Central memory CD8-positive, alpha-beta T cell (primary cell): ENCODE data around the gene ZCCHC7.
"Not testable (repeated sequence)": the region's sequence is repeated elsewhere in the genome, so short reads cannot be mapped to it uniquely, and the experiment has no call there.

Experiments
- ATAC-seq: fragments of 150-1000 bp; cut with Tn5 transposase; replicated peaks from 2 replicates; pipeline ENCODE4 v1.10.0; 2022; ENCODE audit warnings: mild to moderate bottlenecking, moderate FRiP score, moderate number of reproducible peaks; ENCODE audit not compliant: poor library complexity, severe bottlenecking; ENCODE audit errors: extremely low read depth
- DNase-seq, 2 donors: peaks; one replicate each; pipeline ENCODE4 v3.0.0; 2021; ENCODE audit warnings: low spot score in 2 of 2
- H3K27ac Mint-ChIP-seq: one replicate; pipeline ENCODE4 v1.8.0; 2022; ENCODE audit warnings: low read depth, mild to moderate bottlenecking, moderate library complexity, mixed read lengths
- H3K27me3 Mint-ChIP-seq: one replicate; pipeline ENCODE4 v1.8.0; 2022; ENCODE audit warnings: mixed read lengths
- H3K36me3 Mint-ChIP-seq: one replicate; pipeline ENCODE4 v1.8.0; 2022; ENCODE audit warnings: mild to moderate bottlenecking, moderate library complexity, mixed read lengths; ENCODE audit not compliant: insufficient read depth
- H3K4me1 Mint-ChIP-seq: one replicate; pipeline ENCODE4 v1.8.0; 2022; ENCODE audit warnings: mixed read lengths
- H3K4me3 Mint-ChIP-seq: one replicate; pipeline ENCODE4 v1.8.0; 2022; ENCODE audit warnings: mild to moderate bottlenecking, moderate library complexity, mixed read lengths
- H3K9me3 Mint-ChIP-seq: one replicate; pipeline ENCODE4 v1.8.0; 2022; ENCODE audit warnings: mixed read lengths

Gene ZCCHC7

DNA sequence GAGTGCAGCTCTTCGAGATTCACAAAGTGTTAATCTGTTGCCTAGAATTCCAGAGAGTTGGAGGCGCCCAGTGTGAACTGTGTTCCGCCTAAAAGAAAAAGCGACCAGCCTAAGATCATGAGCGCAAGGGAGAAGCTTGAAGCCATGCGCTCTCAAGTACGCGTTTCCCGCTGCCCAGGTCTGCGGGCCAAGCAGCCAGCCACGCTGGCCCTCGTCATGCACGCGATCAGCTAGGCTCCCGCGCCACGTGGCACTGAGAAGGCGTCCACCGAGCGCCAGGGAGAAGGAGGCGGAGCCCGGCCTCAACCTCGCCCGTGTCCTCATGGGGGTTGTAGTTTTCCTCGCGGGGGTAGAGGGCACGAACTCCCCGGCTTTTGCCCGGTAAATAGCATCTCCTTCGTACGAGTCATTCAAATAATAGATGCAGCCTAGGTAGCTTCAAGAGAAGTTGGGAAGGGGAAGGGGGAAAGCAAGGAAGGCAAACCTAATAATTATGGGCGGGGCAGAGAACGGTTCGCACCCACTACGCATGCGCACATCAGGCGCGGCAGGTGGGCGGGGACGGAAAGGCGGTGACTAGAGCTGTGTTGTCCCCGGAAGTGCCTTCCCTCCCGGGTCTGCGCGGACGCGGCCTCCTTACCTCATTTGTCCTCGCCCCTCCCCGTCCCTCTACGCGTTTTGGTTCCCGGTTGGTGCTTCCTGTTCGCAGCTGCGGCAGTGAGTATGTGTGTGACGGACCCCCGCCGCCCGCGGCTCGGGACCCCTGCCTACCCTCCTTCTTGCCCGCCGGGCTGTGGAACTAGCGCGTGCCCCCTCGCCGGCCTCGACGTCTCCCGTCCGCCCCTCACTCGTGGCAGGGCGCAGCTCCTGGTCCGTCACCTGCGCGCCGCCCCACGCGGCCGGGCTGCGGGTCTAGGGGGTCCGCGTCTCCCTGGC lies at the start of gene ZCCHC7:
ZCCHC7 (plus strand) TSS at position 668 of the 936 bp plus-strand sequence.
- H3K27ac Mint-ChIP-seq, result peak within 1 kb of the TSS; percentile 94
- no peaks in the 10 kb centered on the region for H3K27me3 Mint-ChIP-seq
- peaks cover 16% of the 10 kb centered on the region for H3K36me3 Mint-ChIP-seq
- DNase-seq, result peak; percentile 95 to 98
- H3K4me1 Mint-ChIP-seq, result peaks cover 21% of the 10 kb centered on the region
- H3K9me3 Mint-ChIP-seq, result no peaks in the 10 kb centered on the region
- peak within 1 kb of the TSS; percentile 85 for H3K4me3 Mint-ChIP-seq
- ATAC-seq, result peak; percentile 97

DNA sequence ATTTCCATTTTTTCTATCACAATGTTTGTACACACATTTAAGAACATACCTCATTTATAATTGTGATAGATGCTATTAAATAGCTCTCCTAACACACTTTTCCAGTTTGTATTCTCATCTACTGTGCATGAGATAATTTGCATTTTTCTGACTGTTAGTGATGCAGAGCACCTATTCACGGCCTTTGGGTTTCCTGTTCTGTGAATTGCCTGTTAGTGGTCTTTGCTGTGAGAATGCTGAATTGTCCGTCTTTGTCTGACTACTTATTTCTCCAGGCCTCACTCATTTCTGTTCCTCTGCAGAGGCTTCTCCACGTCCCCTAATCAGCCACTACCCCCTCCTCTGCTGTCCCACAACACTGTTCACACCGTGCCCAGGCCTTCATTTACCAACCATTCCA lies 45.6 kb upstream of the ZCCHC7 start:
- H3K27me3 Mint-ChIP-seq, result peaks cover 12% of the 10 kb centered on the region
- H3K27ac Mint-ChIP-seq, H3K36me3 Mint-ChIP-seq, H3K4me3 Mint-ChIP-seq, ATAC-seq, H3K9me3 Mint-ChIP-seq, H3K4me1 Mint-ChIP-seq, DNase-seq: not testable (repeated sequence)

DNA sequence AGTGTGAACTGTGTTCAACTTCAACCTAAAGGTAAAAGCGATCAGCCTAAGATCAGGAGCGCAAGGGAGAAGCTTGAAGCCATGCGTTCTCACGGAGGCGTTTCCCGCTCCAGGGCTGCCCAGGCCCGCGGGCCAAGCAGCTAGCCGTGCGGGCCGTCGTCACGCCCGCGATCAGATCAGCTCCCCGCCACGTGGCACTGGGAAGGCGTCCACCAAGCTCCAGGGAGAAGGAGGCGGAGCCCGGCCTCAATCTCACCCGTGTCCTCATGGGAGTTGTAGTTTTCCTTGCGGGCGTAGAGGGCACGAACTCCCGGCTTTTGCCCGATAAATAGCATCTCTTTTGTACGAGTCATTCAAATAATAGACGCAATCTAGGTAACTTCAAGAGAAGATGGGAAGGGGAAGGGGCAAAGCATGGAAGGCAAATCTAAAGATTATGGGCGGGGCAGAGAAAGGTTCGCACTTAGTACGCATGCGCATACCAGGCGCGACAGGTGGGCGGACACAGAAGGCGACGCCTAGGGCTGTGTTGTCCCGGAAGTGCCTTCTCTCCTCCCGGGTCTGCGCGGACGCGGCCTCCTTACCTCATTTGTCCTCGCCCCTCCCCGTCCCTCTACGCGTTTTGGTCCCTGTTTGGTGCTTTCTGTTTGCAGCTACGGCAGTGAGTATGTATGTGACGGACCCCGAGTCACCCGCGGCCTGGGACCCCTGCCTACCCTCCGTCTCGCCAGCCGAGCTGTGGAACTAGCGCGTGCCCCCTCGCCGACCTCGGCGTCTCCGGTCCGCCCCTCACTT lies 40.8 kb upstream of the ZCCHC7 start:
- Mint-ChIP-seq H3K4me1 (peaks cover 34% of the 10 kb centered on the region), H3K4me3 (peak overlapping the region; percentile 94)

DNA sequence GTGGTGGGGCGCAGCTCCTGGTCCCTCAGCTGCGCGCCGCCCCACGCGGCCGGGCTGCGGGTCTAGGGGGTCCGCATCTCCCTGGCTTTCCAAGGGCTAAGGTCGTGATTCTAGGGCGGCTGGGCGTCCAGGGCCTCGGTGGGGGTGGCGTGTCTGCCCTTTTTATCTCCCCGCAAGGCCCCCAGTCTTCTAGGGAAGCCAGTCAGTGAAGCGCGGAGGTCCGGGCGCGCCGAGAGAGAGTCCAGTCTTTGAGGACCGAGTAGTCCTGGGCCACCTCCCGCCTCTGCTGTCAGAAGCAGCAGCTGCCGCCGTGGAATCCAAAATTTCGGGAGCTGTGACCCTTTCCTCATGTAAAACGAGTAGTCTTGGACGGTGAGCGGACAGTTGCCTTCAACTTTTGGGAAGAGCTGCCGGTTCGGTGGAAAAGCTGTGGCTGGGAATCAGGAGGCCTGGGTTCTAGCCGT lies 40.2 kb upstream of the ZCCHC7 start:
- H3K27ac Mint-ChIP-seq, result peak overlapping the region; percentile 93
- not testable (repeated sequence) for ATAC-seq, H3K9me3 Mint-ChIP-seq, DNase-seq
- peaks cover 14% of the 10 kb centered on the region for H3K36me3 Mint-ChIP-seq
- peaks cover 40% of the 10 kb centered on the region for H3K4me1 Mint-ChIP-seq
- peak overlapping the region; percentile 94 for H3K4me3 Mint-ChIP-seq
- H3K27me3 Mint-ChIP-seq, result peaks cover 12% of the 10 kb centered on the region

More for the DNA sequence above, 40.8 kb upstream of the ZCCHC7 start:
- H3K27me3 Mint-ChIP-seq, result peaks cover 12% of the 10 kb centered on the region
- peak; percentile 99 for ATAC-seq
- H3K27ac Mint-ChIP-seq, result peak overlapping the region; percentile 93
- no peaks in the 10 kb centered on the region for H3K9me3 Mint-ChIP-seq
- peaks cover 14% of the 10 kb centered on the region for H3K36me3 Mint-ChIP-seq
- DNase-seq, result peak; percentile 80 to 89

DNA sequence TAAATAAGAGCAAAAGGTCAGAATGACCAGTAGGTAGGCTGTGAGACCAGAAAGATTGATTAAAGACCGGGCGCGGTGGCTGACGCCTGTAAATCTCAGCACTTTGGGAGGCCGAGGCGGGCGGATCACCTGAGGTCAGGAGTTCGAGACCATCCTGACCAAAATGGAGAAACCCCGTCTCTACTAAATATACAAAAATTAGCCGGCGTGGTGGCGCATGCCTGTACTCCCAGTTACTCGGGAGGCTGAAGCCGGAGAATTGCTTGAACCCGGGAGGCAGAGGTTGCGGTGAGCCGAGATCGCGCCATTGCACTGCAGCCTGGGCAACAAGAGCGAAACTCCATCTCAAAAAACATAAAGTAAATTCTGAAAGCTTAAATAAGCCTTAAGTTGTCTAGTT lies 38.9 kb upstream of the ZCCHC7 start:
- not testable (repeated sequence) for H3K27me3 Mint-ChIP-seq, H3K27ac Mint-ChIP-seq, ATAC-seq, H3K9me3 Mint-ChIP-seq, DNase-seq
- peaks cover 14% of the 10 kb centered on the region for H3K36me3 Mint-ChIP-seq
- peaks cover 43% of the 10 kb centered on the region for H3K4me1 Mint-ChIP-seq
- peak overlapping the region; percentile 94 for H3K4me3 Mint-ChIP-seq

DNA sequence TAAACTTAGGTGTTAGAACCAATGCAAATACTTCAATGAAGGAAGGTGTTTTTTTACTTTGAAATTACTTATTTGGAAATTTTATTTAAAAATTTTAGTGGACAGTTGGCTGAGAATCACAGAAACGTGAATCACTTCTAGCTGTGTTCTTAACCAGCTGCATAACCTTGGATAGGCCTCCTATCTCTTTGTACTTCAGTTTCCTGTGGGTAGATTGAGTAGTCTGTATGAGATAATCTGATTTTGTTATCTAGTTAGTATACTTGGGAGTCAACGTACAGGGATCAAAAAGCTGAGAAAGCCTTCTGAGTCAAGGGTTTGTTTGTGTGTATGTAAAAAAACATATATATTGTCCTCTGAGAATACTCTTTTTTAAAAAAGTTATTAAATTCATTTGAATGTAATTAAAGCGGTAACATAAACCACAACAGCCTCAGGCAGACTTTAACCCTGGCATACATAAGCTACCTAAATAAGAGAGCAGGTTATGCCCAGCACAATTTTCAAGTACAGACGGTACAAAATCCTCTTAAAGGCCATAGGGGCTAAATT lies 38.1 kb upstream of the ZCCHC7 start:
- Mint-ChIP-seq H3K36me3 (peaks cover 19% of the 10 kb centered on the region), H3K4me3 (no peak overlapping the region), H3K9me3 (no peaks in the 10 kb centered on the region), H3K27ac (no peak overlapping the region), H3K27me3 (no peaks in the 10 kb centered on the region), H3K4me1 (peaks cover 48% of the 10 kb centered on the region)
- DNase-seq (no peak), ATAC-seq (no peak)

DNA sequence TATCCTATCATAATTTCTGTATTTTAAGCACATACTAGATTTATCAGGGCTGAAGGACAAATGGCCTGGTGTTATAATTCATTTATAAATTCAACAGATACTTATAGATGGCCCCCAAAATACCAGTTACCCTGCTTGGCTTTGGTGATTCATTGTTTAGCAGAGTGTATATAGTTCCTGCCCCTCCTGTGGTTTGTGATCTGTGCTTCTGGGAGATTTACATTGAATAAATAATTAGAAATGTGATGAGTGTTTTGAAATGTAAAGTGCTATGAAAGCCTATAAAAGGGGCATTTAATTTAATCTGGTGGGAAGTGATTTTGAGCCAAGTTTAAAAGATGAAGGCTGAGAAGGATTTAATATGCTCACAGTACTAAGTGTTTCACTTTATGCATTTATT lies 36.7 kb upstream of the ZCCHC7 start:
- peaks cover 25% of the 10 kb centered on the region for H3K36me3 Mint-ChIP-seq
- DNase-seq, result no peak
- peaks cover 49% of the 10 kb centered on the region for H3K4me1 Mint-ChIP-seq

DNA sequence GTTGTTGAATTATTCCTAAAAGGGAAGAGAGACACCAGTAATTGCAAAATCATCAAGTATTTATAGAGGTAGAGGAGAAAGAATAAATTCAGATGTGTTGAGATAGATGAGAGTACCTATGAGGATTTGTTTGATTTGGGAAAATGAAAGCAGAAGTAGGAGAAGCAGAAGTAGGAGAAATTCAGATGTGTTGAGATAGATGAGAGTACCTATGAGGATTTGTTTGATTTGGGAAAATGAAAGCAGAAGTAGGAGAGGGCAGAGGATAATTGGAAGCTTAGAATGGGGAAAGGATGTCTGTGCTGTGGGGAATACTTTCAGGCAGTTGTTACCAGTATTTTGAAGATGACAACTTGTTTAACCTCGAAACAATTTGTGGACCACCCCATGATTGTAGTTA lies 35.1 kb upstream of the ZCCHC7 start:
- Mint-ChIP-seq H3K4me3 (no peak overlapping the region), H3K9me3 (no peaks in the 10 kb centered on the region), H3K27me3 (no peaks in the 10 kb centered on the region), H3K36me3 (peaks cover 19% of the 10 kb centered on the region), H3K4me1 (peaks cover 49% of the 10 kb centered on the region), H3K27ac (no peak overlapping the region)
- DNase-seq, result no peak
- no peak for ATAC-seq

More for the DNA sequence above, 36.7 kb upstream of the ZCCHC7 start:
- Mint-ChIP-seq H3K27me3 (no peaks in the 10 kb centered on the region), H3K27ac (no peak overlapping the region), H3K9me3 (no peaks in the 10 kb centered on the region), H3K4me3 (no peak overlapping the region)
- ATAC-seq, result no peak

DNA sequence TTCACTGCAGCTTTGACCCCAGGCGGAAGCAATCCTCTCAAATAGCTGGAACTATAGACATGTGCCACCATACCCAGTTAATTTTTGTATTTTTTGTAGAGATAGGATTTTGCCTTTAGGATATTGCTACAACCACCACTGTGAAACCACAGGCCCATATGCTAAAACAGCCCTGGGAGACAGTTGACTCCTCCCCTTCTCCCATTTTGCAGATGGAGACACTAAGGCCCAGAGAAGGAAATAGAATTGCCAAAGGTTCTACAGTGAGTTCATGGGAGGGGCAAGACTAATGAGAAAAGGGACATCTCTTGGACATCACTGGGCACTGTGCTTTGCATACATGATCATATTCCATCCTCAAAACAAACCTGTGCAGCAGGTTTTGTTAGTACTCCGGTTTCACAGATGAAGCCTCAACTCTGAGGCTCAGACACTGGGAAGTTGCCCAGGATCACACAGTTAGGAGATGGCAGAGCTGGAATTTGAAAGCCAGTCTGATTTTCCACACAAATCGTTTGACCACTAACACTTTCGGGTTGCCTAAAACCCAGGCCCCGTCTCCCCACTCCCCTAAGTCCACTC lies 27.6 kb upstream of the ZCCHC7 start:
- not testable (repeated sequence) for H3K9me3 Mint-ChIP-seq, H3K27me3 Mint-ChIP-seq, DNase-seq, H3K4me3 Mint-ChIP-seq, H3K4me1 Mint-ChIP-seq, H3K27ac Mint-ChIP-seq, ATAC-seq
- peaks cover 13% of the 10 kb centered on the region for H3K36me3 Mint-ChIP-seq

DNA sequence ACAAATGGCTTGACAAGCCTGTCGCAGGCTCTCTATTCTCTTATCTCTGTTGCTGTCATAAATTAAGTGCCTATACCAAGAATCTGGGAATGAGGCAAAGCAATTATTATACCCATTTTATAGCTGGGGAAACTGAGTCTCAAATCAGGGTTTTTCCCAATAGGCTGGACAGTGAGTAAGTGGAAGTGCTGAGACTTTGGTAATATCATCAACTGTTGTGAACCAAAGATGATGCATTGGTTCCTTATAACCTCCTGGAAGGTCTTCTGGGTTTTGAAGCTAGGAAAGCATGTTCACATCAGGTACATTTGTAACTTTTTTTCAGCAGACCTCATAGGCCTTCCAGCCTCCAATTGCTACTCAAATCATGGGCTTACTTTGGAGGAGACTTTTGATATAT lies 25.6 kb upstream of the ZCCHC7 start:
- H3K27ac Mint-ChIP-seq, result no peak overlapping the region
- DNase-seq, result no peak
- no peaks in the 10 kb centered on the region for H3K27me3 Mint-ChIP-seq
- ATAC-seq, result no peak
- no peaks in the 10 kb centered on the region for H3K9me3 Mint-ChIP-seq
- H3K36me3 Mint-ChIP-seq, result peaks cover 4% of the 10 kb centered on the region
- no peaks in the 10 kb centered on the region for H3K4me1 Mint-ChIP-seq
- no peak overlapping the region for H3K4me3 Mint-ChIP-seq

DNA sequence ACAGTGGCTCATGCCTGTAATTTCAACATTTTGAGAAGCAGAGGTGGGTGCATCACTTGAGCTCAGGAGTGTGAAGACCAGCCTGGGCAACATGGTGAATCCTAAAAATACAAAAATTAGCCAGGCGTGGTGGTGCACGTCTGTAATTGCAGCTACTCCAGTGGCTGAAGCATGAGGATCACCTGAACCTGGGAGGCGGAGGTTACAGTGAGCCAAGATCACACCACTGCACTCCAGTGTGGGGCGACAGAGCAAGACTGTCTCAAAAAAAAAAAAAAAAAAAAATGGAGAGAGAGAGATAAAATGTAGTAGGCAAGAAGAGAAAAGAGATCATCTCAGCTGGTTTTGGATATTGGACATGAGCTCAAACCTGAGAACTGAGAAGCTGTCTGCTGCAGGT lies 23.7 kb upstream of the ZCCHC7 start:
- no peaks in the 10 kb centered on the region for H3K27me3 Mint-ChIP-seq
- no peaks in the 10 kb centered on the region for H3K4me1 Mint-ChIP-seq
- ATAC-seq, result no peak
- H3K36me3 Mint-ChIP-seq, result no peaks in the 10 kb centered on the region
- no peak overlapping the region for H3K4me3 Mint-ChIP-seq
- no peaks in the 10 kb centered on the region for H3K9me3 Mint-ChIP-seq
- H3K27ac Mint-ChIP-seq, result no peak overlapping the region
- no peak for DNase-seq

DNA sequence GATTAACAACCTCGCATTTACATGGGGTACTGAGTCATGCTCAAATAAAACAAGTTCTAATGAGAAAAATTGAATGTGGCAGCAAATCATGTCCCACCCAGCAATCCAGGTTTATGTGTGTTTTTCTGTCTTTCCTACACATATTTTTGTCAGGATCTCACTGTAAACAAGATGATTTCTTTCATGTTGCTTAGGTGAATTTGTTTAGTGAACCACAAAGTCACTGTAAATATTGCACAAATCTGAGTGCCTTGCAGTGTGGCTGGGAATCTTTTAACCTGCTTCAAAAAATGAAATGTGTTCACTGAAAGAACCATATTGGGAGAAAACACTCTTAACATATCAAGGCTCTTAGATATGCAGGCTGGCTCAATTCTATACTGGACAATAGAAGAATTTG lies 23.1 kb upstream of the ZCCHC7 start:
- Mint-ChIP-seq H3K36me3 (no peaks in the 10 kb centered on the region), H3K27ac (no peak overlapping the region), H3K4me1 (no peaks in the 10 kb centered on the region), H3K27me3 (peaks cover under 1% of the 10 kb centered on the region), H3K4me3 (no peak overlapping the region), H3K9me3 (no peaks in the 10 kb centered on the region)
- ATAC-seq (no peak), DNase-seq (no peak)
